ENCODE results near the gene UBN1.

DNA sequence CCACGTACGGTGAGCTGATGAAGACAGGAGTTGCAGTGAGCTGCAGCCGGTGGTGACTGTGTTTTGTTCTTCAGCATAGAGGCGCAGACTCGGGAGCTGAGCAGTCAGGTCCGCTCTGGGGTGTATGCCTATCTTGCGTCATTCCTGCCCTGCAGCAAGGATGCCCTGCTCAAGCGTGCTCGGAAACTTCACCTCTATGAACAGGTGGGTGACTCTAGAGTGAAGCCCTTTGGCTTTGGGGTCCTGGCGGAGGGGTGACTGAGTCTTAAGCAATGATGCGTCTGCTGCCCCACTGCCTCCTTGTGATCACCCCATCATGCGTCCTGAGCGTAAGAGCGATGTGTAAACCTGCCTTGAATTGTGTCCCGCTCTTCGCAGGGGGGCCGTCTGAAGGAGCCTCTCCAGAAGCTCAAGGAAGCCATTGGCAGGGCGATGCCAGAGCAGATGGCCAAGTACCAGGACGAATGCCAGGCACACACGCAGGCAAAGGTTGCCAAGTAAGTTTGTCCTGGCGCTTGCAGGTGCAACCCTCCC is 22.9 kb downstream of the UBN1 start:
- TF ChIP-seq, protein P1, sequence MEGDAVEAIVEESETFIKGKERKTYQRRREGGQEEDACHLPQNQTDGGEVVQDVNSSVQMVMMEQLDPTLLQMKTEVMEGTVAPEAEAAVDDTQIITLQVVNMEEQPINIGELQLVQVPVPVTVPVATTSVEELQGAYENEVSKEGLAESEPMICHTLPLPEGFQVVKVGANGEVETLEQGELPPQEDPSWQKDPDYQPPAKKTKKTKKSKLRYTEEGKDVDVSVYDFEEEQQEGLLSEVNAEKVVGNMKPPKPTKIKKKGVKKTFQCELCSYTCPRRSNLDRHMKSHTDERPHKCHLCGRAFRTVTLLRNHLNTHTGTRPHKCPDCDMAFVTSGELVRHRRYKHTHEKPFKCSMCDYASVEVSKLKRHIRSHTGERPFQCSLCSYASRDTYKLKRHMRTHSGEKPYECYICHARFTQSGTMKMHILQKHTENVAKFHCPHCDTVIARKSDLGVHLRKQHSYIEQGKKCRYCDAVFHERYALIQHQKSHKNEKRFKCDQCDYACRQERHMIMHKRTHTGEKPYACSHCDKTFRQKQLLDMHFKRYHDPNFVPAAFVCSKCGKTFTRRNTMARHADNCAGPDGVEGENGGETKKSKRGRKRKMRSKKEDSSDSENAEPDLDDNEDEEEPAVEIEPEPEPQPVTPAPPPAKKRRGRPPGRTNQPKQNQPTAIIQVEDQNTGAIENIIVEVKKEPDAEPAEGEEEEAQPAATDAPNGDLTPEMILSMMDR (IDR thresholded peaks at IDR 0.05; ENCODE audit: extremely low read depth in 1 of 2, insufficient read depth in 1 of 2, low read depth in 1 of 2, low read length in 2 of 2) = no peak
- TF ChIP-seq POLR2AphosphoS5 (IDR thresholded peaks at IDR 0.05; ENCODE audit: insufficient read depth, low read depth, low read length) = no peak

Measured in endothelial cell of umbilical vein (primary cell).